Activated T-helper 17 cell treated with anti-CD3 and anti-CD28 coated beads, Interleukin-2, amount 50 U/mL, for 72 hours (primary cell): ENCODE measurements around the gene TMEM178A. TPM values are rescaled to one million over a fixed set of nuclear protein-coding genes. Genes with fewer than 3 reads are reported as not detected.
"Not testable (repeated sequence)": the region's sequence is repeated elsewhere in the genome, so short reads cannot be mapped to it uniquely, and the experiment has no call there.

Experiments used
- ATAC-seq: fragments of 150-1000 bp; cut with Tn5 transposase; replicated peaks from 2 replicates; pipeline ENCODE4 v1.10.0; 2021; ENCODE audit warnings: mild to moderate bottlenecking, moderate library complexity
- H3K27ac Mint-ChIP-seq: one replicate; pipeline ENCODE4 v1.8.0; 2022; ENCODE audit warnings: mixed read lengths
- H3K27me3 Mint-ChIP-seq: one replicate; pipeline ENCODE4 v1.8.0; 2022; ENCODE audit warnings: mixed read lengths
- H3K36me3 Mint-ChIP-seq: one replicate; pipeline ENCODE4 v1.8.0; 2022; ENCODE audit warnings: low read depth, mild to moderate bottlenecking, mixed read lengths
- H3K4me1 Mint-ChIP-seq: one replicate; pipeline ENCODE4 v1.8.0; 2022; ENCODE audit warnings: mixed read lengths
- H3K4me3 Mint-ChIP-seq: one replicate; pipeline ENCODE4 v1.8.0; 2022; ENCODE audit warnings: mild to moderate bottlenecking, mixed read lengths
- H3K9me3 Mint-ChIP-seq: one replicate; pipeline ENCODE4 v1.8.0; 2022; ENCODE audit warnings: mixed read lengths
- total RNA-seq, 2 donors: library from RNA; stranded (reverse); gene quantifications; one replicate each; pipeline ENCODE4 v1.2.3, GENCODE V29; 2022

The TMEM178A gene
- total RNA-seq, 2 donors from 2014 or later = 0.42 TPM; not detected in 1

DNA sequence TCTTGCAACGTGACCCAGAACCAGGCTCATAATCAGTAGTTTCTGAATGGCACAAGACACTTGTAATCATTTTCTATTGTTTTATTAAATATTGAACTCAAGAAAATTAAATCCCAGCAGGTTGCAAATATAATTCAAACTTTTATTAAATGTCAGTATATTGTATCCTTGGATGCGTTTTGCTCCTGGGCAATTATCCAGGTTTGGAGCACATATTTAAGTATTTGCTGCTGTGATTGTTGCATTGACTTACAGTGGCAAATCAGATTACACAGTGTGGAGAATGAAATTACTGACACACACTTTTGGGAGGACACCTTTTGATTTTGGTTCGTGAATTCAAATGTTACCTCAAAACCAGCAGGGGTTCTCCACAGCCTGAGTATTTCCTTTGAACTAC is 27.1 kb upstream of the TMEM178A start:
- Mint-ChIP-seq H3K27ac (no peak overlapping the region), H3K4me1 (no peaks in the 10 kb centered on the region), H3K9me3 (no peaks in the 10 kb centered on the region), H3K4me3 (no peak overlapping the region), H3K27me3 (peaks cover 6% of the 10 kb centered on the region), H3K36me3 (no peaks in the 10 kb centered on the region)
- ATAC-seq = no peak

DNA sequence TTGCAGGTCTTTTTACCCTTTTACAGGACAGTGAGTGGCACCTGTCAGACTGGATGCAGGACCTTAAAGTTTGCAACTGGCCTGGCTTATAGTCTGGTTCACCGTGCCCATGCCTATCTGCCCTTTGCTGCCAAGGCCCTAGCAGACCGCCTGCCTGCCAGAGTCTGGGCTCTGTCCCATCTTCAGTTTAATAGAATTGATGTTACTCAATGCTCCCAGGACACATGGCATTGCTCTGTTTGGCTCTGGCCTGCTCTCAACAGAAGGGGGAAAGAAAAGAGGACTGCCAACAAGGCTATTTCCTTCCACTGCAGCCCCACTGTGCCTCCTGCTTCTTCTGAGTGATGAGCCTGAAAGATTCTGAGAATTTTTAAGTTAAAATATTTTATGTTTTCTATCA is 25.6 kb upstream of the TMEM178A start:
- Mint-ChIP-seq H3K9me3 (no peaks in the 10 kb centered on the region), H3K27ac (no peak overlapping the region), H3K27me3 (peaks cover 6% of the 10 kb centered on the region), H3K4me1 (no peaks in the 10 kb centered on the region), H3K4me3 (no peak overlapping the region), H3K36me3 (no peaks in the 10 kb centered on the region)
- ATAC-seq = no peak

DNA sequence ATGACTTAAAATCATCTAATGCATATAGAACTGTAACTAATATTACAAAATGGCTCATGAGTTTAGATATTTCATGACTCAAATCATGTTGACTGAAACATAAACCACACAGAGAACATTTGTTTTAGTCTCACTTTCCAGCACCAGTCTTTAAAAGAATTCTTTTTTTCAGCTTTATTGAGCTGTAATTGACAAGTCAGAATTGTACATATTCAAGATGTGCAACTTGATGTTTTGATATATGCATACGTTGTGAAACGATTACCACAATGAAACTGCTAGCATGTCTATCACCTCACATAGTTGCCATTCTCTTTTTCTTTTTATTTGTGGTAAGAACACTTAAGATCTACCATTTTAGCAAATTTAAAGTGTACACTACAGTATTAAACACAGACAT is 25.0 kb upstream of the TMEM178A start:
- Mint-ChIP-seq H3K27ac (no peak overlapping the region), H3K4me1 (no peaks in the 10 kb centered on the region), H3K9me3 (no peaks in the 10 kb centered on the region), H3K27me3 (peaks cover 6% of the 10 kb centered on the region), H3K4me3 (no peak overlapping the region), H3K36me3 (no peaks in the 10 kb centered on the region)
- ATAC-seq = no peak

DNA sequence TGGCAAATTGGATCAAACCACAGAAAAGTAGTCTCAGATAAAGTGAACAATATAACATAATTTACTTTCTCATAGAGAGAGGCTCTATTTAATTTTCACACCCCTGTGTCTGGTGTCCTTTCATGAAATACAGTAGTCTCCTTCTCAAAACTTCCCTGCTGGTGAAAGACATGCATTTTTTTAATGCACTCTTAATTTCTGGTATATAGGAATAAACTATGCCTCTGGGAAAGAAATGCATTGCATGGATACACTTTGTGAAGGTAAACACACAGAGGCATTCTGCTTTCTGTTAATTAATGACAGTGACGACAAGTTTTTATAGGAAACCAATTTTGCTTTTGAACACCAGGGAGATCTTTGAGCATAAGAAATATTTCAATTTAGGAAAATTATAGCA is 24.1 kb upstream of the TMEM178A start:
- Mint-ChIP-seq H3K4me1 (no peaks in the 10 kb centered on the region), H3K9me3 (no peaks in the 10 kb centered on the region), H3K36me3 (no peaks in the 10 kb centered on the region), H3K4me3 (no peak overlapping the region), H3K27me3 (no peaks in the 10 kb centered on the region), H3K27ac (no peak overlapping the region)
- no peak for ATAC-seq

DNA sequence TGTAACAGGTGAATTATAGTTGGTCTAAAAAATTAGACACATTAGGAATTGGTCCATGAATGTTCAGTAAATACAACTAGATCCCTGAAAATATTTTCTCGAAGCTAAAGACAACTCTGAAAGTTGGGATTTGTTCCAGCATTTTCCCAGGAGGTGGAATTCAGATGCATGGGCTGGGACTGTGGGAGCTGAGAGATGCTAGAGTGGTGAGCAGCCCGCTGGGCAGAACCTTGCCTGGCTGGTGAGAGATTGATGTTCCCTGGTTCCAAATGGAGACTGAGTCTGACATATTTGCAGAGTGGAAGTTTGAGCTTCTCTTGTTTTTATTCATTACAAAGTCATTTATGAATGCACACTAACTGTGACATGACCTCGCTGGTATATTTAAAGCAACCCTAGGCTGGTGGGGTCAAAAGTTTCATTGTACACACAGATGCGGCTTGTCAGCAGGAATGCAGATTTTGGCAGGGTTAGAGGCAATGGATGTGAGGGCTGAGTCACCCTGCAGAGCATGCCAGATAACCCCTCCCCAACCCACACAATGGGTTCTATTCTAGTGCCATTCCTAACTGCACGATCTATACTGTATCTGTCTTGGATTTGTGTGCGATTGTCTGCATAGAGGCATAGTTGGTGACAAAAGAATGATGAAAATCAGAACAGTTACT is 23.5 kb upstream of the TMEM178A start:
- Mint-ChIP-seq H3K9me3 (no peaks in the 10 kb centered on the region), H3K36me3 (no peaks in the 10 kb centered on the region), H3K27me3 (no peaks in the 10 kb centered on the region), H3K4me3 (no peak overlapping the region), H3K4me1 (no peaks in the 10 kb centered on the region), H3K27ac (no peak overlapping the region)
- no peak for ATAC-seq

DNA sequence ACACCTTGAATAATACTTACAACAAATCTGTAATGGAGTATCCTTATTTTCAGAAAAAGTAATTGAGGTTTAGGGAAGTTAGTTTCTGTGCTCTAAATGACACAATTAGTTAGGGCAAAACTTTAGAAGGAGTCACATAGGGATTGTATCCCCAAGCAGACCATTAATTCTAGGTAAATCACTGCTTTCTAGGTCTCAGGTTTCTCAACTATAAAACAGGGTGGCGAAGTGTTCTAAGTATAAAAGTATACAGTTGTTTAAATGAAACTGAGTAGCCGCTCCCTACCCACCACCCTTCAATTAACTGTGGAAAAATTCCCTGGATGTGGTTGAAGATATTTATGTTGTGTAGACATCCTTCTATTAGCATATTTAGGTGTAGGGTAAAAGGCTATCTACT is 19.9 kb upstream of the TMEM178A start:
- Mint-ChIP-seq H3K9me3 (no peaks in the 10 kb centered on the region), H3K36me3 (no peaks in the 10 kb centered on the region), H3K4me1 (no peaks in the 10 kb centered on the region), H3K27me3 (no peaks in the 10 kb centered on the region), H3K4me3 (no peak overlapping the region), H3K27ac (no peak overlapping the region)
- no peak for ATAC-seq

DNA sequence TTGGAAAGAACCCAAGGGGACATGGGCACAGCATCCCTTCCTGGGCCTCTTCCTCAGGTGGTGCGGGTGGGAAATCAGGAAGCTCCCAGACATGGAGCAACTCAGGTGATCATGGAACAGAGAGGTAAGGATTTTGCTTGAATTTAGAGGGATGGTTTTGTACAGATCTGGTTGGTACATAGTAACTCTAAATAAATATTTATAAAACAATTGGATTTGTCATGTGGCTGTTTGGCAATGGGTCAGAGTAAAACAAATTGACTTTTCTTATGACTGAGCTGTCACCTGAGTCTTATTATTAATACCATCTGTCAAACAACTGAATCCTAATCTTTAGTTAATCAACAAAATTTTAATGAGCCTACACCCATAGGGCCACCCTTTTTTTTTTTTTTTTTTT is 19.4 kb upstream of the TMEM178A start:
- H3K4me3 Mint-ChIP-seq = no peak overlapping the region
- no peaks in the 10 kb centered on the region for H3K27me3 Mint-ChIP-seq
- no peaks in the 10 kb centered on the region for H3K36me3 Mint-ChIP-seq
- ATAC-seq = no peak
- no peaks in the 10 kb centered on the region for H3K4me1 Mint-ChIP-seq
- H3K9me3 Mint-ChIP-seq = no peaks in the 10 kb centered on the region
- no peak overlapping the region for H3K27ac Mint-ChIP-seq

DNA sequence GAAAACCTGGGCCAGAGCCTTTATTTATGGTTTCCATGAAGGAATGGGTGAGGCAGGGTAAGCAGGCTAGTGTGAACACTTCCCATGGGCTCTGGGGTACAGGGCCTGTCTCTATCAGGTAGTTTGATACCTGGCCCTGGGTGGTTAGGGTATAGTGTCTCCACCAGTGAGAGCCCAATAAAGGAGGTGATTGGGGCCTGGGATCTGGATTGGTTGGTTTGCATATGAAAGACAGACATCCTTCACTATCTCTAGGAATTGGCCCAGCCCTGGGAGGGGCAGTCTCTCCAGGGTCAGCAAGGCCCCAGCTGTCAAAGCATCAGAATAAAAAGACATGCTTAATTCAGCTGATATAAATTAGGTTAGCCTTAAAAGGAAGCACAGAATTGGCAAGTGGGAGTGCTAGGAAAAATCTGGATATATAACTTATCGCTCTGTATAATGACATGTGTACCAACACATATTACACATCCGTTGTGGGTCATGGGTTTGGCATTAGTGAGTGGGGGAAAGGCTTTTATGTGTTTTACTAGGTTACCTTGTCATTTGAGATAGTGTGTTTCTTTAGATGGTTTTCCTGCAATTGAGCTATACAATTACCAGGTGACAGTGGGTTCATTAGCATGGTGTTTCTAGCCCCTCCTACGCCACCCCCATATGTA is 18.5 kb upstream of the TMEM178A start:
- H3K36me3 Mint-ChIP-seq = no peaks in the 10 kb centered on the region
- no peak overlapping the region for H3K27ac Mint-ChIP-seq
- H3K27me3 Mint-ChIP-seq = no peaks in the 10 kb centered on the region
- H3K4me1 Mint-ChIP-seq = no peaks in the 10 kb centered on the region
- H3K4me3 Mint-ChIP-seq = no peak overlapping the region
- H3K9me3 Mint-ChIP-seq = no peaks in the 10 kb centered on the region
- no peak for ATAC-seq

DNA sequence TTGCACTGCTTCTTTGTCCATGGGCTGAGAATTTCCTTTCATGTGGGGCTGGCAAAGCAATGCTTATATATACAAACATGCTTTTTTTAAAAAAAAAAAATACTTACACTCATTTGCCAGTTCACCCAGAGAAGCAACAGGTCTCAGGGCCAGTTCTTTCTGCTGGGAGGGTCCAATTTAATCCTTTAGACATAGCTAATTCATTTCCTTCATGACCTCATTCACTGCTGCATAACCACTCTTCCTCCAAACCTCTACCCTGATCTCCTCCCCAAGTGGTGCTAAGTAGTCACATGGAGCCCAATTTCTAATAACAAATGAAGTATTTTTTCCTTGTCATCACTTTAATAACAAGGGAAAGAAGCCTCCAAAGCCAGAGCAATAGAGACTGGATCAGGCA is 17.1 kb upstream of the TMEM178A start:
- Mint-ChIP-seq H3K4me3 (no peak overlapping the region), H3K4me1 (no peaks in the 10 kb centered on the region), H3K36me3 (no peaks in the 10 kb centered on the region), H3K9me3 (peaks cover 5% of the 10 kb centered on the region), H3K27ac (no peak overlapping the region), H3K27me3 (peaks cover 4% of the 10 kb centered on the region)
- no peak for ATAC-seq

DNA sequence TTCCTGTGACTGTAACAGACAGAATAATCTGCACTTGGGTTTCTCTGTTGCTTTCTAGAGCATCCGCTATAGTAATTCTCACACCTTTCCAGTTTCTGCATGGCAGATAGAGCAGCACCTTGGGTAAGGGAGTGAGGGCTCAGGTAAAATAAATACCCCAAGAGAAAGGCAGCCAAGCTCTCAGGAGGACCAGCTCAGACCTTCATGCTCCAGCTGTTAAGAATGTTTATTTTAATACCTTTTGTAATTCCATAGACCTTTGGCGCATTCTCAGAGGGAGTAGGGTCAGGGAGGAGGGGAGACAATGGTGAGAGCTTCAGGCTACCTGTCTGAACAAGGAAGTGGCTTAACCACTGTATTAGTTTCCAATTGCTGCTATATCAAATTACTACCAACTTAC is 16.2 kb upstream of the TMEM178A start:
- H3K27me3 Mint-ChIP-seq = peaks cover 9% of the 10 kb centered on the region
- H3K4me1 Mint-ChIP-seq = no peaks in the 10 kb centered on the region
- no peak overlapping the region for H3K4me3 Mint-ChIP-seq
- no peak for ATAC-seq
- peaks cover 10% of the 10 kb centered on the region for H3K9me3 Mint-ChIP-seq
- no peaks in the 10 kb centered on the region for H3K36me3 Mint-ChIP-seq
- H3K27ac Mint-ChIP-seq = no peak overlapping the region

DNA sequence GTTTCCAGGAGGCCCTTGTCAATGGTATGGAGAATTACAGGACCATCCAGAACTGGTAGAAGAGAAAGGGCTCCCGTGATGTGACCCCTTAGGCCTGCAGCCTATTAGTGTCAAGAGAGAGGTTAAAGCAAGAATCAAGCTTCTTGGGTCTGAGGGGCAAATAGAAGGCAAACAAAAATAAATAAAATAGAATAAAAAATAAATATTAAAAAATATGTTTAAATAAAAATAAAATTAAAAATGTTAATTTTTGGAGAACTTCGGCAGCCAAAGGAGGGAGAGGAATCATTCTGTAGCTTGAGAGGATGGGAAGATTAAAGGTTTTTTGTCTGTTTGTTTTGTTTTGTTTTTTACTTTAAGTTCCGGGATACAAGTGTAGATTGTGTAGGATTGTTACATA is 15.2 kb upstream of the TMEM178A start:
- no peaks in the 10 kb centered on the region for H3K4me1 Mint-ChIP-seq

DNA sequence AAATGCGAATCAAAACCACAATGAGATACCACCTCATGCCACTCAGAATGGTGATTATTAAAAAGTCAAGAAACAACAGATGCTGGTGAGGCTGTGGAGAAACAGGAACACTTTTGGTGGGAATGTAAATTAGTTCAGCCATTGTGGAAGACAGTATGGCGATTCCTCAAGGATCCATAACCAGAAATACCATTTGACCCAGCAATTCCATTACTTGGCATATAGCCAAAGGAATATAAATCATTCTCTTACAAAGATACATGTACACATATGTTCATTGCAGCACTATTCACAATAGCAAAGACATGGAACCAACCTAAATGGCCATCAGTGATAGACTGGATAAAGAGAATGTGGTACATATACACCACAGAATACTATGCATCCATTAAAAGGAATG is 9.5 kb upstream of the TMEM178A start:
- not testable (repeated sequence) for H3K9me3 Mint-ChIP-seq, H3K4me3 Mint-ChIP-seq

More for the DNA sequence above, 15.2 kb upstream of the TMEM178A start:
- Mint-ChIP-seq H3K27ac (no peak overlapping the region), H3K9me3 (peaks cover 10% of the 10 kb centered on the region), H3K27me3 (peaks cover 13% of the 10 kb centered on the region), H3K36me3 (no peaks in the 10 kb centered on the region), H3K4me3 (no peak overlapping the region)
- ATAC-seq = no peak

DNA sequence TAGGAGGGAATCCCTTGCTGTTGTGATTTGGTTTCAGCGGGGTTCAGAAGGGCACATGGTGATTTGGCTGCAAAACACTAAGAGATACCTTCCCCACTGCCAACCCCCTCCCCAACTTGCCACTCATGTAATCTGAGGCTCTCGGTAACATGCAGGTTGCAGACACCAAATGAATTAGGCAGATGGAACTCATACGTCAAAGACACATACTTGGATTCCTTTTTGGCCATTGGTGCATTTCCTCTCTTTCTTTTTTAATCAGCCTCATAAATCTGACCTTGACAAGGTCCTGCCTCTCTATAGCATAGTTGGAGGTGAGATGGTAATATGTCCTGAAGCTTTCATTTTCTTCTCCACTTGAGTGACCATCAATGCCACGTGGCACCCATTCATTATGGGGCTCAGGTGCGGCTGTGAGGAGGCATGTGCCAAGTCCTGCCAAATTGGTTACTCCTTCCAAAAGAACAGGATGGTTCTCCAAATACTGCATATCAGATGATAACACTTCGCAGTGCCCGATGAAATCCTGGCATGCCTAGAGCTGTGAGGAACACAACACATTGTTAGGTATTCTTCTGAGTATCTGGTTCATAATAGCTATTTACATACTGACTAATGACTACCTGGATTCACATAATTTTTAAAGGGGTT is 8.3 kb upstream of the TMEM178A start:
- Mint-ChIP-seq H3K27me3 (peaks cover 25% of the 10 kb centered on the region), H3K36me3 (no peaks in the 10 kb centered on the region), H3K9me3 (peaks cover 10% of the 10 kb centered on the region), H3K4me3 (no peak overlapping the region), H3K4me1 (no peaks in the 10 kb centered on the region), H3K27ac (no peak overlapping the region)
- no peak for ATAC-seq

More for the DNA sequence above, 9.5 kb upstream of the TMEM178A start:
- H3K4me1 Mint-ChIP-seq, H3K36me3 Mint-ChIP-seq, ATAC-seq, H3K27ac Mint-ChIP-seq: not testable (repeated sequence)
- peaks cover 18% of the 10 kb centered on the region for H3K27me3 Mint-ChIP-seq

DNA sequence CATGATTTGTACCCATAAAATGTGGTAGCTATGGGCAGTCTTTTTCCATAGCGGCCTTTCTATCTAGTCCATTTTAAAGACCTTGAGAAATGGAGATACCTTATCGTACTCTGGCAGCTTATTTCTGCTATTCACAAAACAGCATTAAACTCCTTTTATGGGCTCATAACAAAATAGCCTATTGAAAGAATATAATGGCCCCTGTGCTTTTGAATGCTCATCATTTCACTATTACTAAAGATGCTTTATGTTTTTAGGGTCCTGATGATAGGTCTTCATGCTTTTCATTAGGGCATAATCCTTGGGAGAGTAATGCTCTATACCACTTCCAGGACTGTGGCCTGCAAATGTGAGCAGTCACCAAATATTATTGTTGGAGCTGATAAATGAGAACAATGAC is 7.3 kb upstream of the TMEM178A start:
- Mint-ChIP-seq H3K36me3 (no peaks in the 10 kb centered on the region), H3K4me3 (no peak overlapping the region), H3K27ac (no peak overlapping the region), H3K4me1 (no peaks in the 10 kb centered on the region), H3K27me3 (peaks cover 22% of the 10 kb centered on the region), H3K9me3 (peaks cover 5% of the 10 kb centered on the region)
- ATAC-seq = no peak
